NT2/D1 (cell line): ENCODE results near the gene NAV2.

Experiments
- DNase-seq: peaks from one replicate; pipeline ENCODE4 v3.0.0-alpha.2; 2011; ENCODE audit warnings: low read depth, low spot score
- H3K27me3 ChIP-seq: 2 replicates; pipeline ENCODE4 v1.6.0; 2011; ENCODE audit warnings: mild to moderate bottlenecking; ENCODE audit not compliant: insufficient read length, insufficient read depth
- H3K36me3 ChIP-seq: 2 replicates; pipeline ENCODE4 v1.6.1; 2011; ENCODE audit warnings: mild to moderate bottlenecking, low read length, mixed read lengths; ENCODE audit not compliant: insufficient read depth, insufficient read length
- H3K4me1 ChIP-seq: 2 replicates; pipeline ENCODE4 v1.5.1; 2011; ENCODE audit not compliant: insufficient read depth, insufficient read length
- H3K4me3 ChIP-seq: 2 replicates; pipeline ENCODE4 v1.5.1; 2011; ENCODE audit warnings: low read depth; ENCODE audit not compliant: insufficient read length
- H3K9ac ChIP-seq: 2 replicates; pipeline ENCODE4 v1.6.0; 2011; ENCODE audit warnings: low read depth; ENCODE audit not compliant: insufficient read length
- H3K9me3 ChIP-seq: 2 replicates; pipeline ENCODE4 v1.5.1; 2011; ENCODE audit warnings: mild to moderate bottlenecking, low read length; ENCODE audit not compliant: insufficient read depth
- SUZ12 ChIP-seq: IDR thresholded peaks from 2 replicates; pipeline ENCODE4 v1.6.1; 2011; ENCODE audit not compliant: insufficient read length, insufficient read depth; ENCODE audit errors: extremely low read depth
- YY1 ChIP-seq: IDR thresholded peaks from 2 replicates; pipeline ENCODE4 v1.6.1; 2011; ENCODE audit not compliant: insufficient read length, insufficient read depth
- ZNF274 ChIP-seq: IDR thresholded peaks from 2 replicates; pipeline ENCODE4 v1.6.1; 2011; ENCODE audit warnings: mild to moderate bottlenecking, low read depth, low read length

The NAV2 gene

GRCh38 chr11:20041499-20041898 is 328.9 kb downstream of the NAV2 start:
- no peak for DNase-seq
- Histone ChIP-seq H3K9ac (no peak overlapping the region), H3K9me3 (no peaks in the 10 kb centered on the region), H3K36me3 (peaks cover 81% of the 10 kb centered on the region), H3K4me1 (peaks cover 3% of the 10 kb centered on the region), H3K4me3 (no peak overlapping the region), H3K27me3 (no peaks in the 10 kb centered on the region)
- TF ChIP-seq SUZ12 (no peak), YY1 (no peak), ZNF274 (no peak)

GRCh38 chr11:20042045-20042639 is 329.5 kb downstream of the NAV2 start:
- Histone ChIP-seq H3K4me3 (no peak overlapping the region), H3K36me3 (peaks cover 81% of the 10 kb centered on the region), H3K4me1 (peaks cover 3% of the 10 kb centered on the region), H3K9ac (no peak overlapping the region), H3K9me3 (no peaks in the 10 kb centered on the region), H3K27me3 (no peaks in the 10 kb centered on the region)
- no peak for TF ChIP-seq ZNF274
- TF ChIP-seq SUZ12, result no peak
- no peak for DNase-seq

- Histone ChIP-seq H3K4me1 (peaks cover 3% of the 10 kb centered on the region), H3K27me3 (no peaks in the 10 kb centered on the region), H3K4me3 (no peak overlapping the region), H3K9me3 (no peaks in the 10 kb centered on the region), H3K9ac (no peak overlapping the region), H3K36me3 (peaks cover 80% of the 10 kb centered on the region)
- TF ChIP-seq YY1, result no peak
- no peak for TF ChIP-seq ZNF274
- no peak for TF ChIP-seq SUZ12
- DNase-seq, result no peak
Measured at GRCh38 chr11:20042811-20043341, 330.2 kb downstream of the NAV2 start.

DNA sequence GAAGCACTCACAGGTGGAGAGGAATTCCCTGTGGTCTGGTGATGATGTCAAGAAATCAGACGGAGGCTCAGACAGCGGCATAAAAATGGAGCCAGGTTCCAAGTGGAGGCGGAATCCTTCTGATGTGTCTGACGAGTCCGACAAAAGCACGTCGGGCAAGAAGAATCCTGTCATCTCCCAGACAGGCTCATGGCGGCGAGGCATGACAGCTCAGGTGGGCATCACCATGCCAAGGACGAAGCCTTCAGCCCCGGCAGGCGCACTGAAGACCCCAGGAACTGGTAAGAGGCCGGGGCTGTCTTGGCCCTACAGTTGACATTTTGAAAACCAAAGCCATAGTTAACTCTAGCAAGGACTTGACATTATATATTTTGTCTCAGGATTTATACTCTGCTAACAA is 331.4 kb downstream of the NAV2 start:
- no peak for TF ChIP-seq ZNF274
- TF ChIP-seq YY1, result no peak
- TF ChIP-seq SUZ12, result no peak
- DNase-seq, result no peak
- H3K4me1 ChIP-seq, result peaks cover 8% of the 10 kb centered on the region
- no peaks in the 10 kb centered on the region for H3K9me3 ChIP-seq
- peaks cover 80% of the 10 kb centered on the region for H3K36me3 ChIP-seq
- H3K9ac ChIP-seq, result no peak overlapping the region
- no peak overlapping the region for H3K4me3 ChIP-seq
- no peaks in the 10 kb centered on the region for H3K27me3 ChIP-seq

DNA sequence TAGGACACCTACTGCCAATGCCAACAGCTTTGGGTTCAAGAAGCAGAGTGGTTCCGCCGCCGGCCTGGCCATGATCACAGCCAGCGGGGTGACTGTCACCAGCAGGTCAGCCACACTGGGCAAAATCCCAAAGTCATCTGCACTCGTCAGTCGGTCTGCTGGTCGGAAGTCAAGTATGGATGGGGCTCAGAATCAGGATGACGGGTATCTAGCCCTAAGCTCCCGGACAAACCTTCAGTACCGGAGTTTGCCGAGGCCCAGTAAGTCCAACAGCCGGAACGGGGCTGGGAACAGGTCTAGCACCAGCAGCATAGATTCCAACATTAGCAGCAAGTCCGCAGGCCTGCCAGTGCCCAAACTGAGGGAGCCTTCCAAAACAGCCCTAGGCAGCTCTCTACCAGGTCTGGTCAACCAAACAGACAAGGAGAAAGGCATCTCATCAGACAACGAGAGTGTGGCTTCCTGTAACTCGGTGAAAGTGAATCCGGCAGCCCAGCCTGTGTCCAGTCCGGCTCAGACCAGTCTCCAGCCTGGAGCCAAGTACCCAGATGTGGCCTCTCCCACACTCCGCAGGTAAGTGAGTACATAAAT is 332.6 kb downstream of the NAV2 start:
- no peak overlapping the region for H3K4me3 ChIP-seq
- peaks cover 8% of the 10 kb centered on the region for H3K4me1 ChIP-seq
- H3K36me3 ChIP-seq, result peaks cover 80% of the 10 kb centered on the region
- no peak for DNase-seq
- H3K9me3 ChIP-seq, result no peaks in the 10 kb centered on the region
- no peaks in the 10 kb centered on the region for H3K27me3 ChIP-seq
- TF ChIP-seq YY1, result no peak
- TF ChIP-seq SUZ12, result no peak
- TF ChIP-seq ZNF274, result no peak
- no peak overlapping the region for H3K9ac ChIP-seq

- H3K9me3 ChIP-seq, result no peaks in the 10 kb centered on the region
- peaks cover 13% of the 10 kb centered on the region for H3K4me1 ChIP-seq
- DNase-seq, result no peak
- no peak overlapping the region for H3K4me3 ChIP-seq
- H3K36me3 ChIP-seq, result peaks cover 77% of the 10 kb centered on the region
- H3K9ac ChIP-seq, result no peak overlapping the region
- TF ChIP-seq SUZ12 (no peak), YY1 (no peak), ZNF274 (no peak)
- H3K27me3 ChIP-seq, result no peaks in the 10 kb centered on the region
Measured at GRCh38 chr11:20046416-20046815, 333.8 kb downstream of the NAV2 start.

DNA sequence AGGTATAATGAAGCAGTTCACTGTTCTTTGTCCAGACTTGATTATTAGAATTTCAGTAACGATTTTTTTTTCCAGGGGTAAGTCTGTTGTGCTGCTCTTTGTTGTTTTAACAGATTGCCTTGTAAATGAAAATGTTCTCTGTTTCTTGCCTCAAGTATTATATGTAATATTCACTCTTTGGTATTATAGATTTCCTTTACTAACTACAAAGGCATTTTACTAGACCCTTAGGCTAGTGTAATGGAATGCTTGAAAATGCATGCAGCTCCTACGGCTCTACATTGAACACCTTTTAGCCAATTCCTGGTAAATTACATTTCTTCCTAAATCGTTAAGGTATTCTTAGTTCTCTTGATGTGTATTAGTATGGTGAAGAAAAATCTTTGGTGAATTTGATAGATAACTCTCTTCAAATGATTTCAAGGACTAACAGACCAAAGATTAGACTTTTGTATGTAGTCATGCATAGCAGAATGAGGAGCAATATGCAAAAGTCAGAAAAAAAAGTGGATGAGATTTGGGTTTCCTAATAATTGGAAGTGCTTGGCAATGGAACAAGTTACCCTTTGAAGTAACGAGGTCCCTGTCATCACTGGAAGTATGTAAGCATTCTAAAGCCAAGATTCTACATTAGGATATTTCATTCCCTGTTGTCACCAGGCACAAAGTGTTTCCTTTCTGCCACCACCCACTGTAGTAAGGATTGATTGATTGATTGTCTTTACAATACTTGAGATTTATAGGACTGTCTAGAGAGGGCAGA is 334.6 kb downstream of the NAV2 start:
- TF ChIP-seq SUZ12 (no peak), ZNF274 (no peak), YY1 (no peak)
- no peaks in the 10 kb centered on the region for H3K9me3 ChIP-seq
- H3K27me3 ChIP-seq, result no peaks in the 10 kb centered on the region
- H3K4me1 ChIP-seq, result peaks cover 15% of the 10 kb centered on the region
- DNase-seq, result no peak
- H3K4me3 ChIP-seq, result no peak overlapping the region
- H3K36me3 ChIP-seq, result peaks cover 77% of the 10 kb centered on the region
- H3K9ac ChIP-seq, result no peak overlapping the region
